HEK293 (cell line): ENCODE data around the gene MIA2.

Experiments used
- CTCF ChIA-PET: fragments of 350-600 bp; formaldehyde crosslinking; extraction: SDS; loops from one replicate; lab custom pipeline; 2021; ENCODE audit warnings: antibody characterized with exemption; lab: Yijun Ruan, JAX
- POLR2A ChIA-PET: fragments of 300-600 bp; formaldehyde crosslinking; extraction: SDS; loops from one replicate; lab custom pipeline; 2020; ENCODE audit warnings: antibody characterized with exemption, inconsistent platforms; lab: Yijun Ruan, JAX
- H3K27ac ChIP-seq: fragments of 200-500 bp; sonication (Bioruptor generic); 2 replicates; pipeline ENCODE4 v1.5.1; 2014; ENCODE audit warnings: low read depth, low read length, control low read depth, inconsistent platforms; ENCODE audit errors: extremely low read depth
- H3K36me3 ChIP-seq, 2 experiments: fragments of 200-500 bp in 1 of 2; sonication (Bioruptor generic) in 1 of 2; 1 replicate in 1 of 2; 2 replicates in 1 of 2; pipeline ENCODE4 v1.5.1; 2014 to 2017; ENCODE audit warnings: inconsistent platforms in 2 of 2, low read length in 2 of 2; ENCODE audit not compliant: control insufficient read depth in 2 of 2, insufficient read depth in 1 of 2
- H3K4me1 ChIP-seq: fragments of 200-500 bp; sonication (Bioruptor generic); 2 replicates; pipeline ENCODE4 v1.5.1; 2014; ENCODE audit warnings: mild to moderate bottlenecking, low read length, inconsistent platforms; ENCODE audit not compliant: control insufficient read depth, insufficient read depth
- H3K4me3 ChIP-seq: 2 replicates; pipeline ENCODE4 v1.5.1; 2011; ENCODE audit warnings: low read depth, mild to moderate bottlenecking, control low read depth, low read length, moderate library complexity
- H3K9me3 ChIP-seq: fragments of 200-500 bp; sonication (Bioruptor generic); 2 replicates; pipeline ENCODE4 v1.5.1; 2014; ENCODE audit warnings: low read depth, low read length, inconsistent platforms; ENCODE audit not compliant: control insufficient read depth, insufficient read depth
- IKZF3 ChIP-seq: fragments of 450-650 bp; IDR thresholded peaks from 2 replicates; pipeline ENCODE4 v1.5.0; 2018; ENCODE audit warnings: missing biosample characterization, mild to moderate bottlenecking, missing genetic modification characterization, moderate library complexity
- MZF1 ChIP-seq: fragments of 450-650 bp; formaldehyde crosslinking; IDR thresholded peaks from 2 replicates; pipeline ENCODE4 v1.5.1; 2017; ENCODE audit warnings: missing biosample characterization, missing genetic modification characterization, borderline replicate concordance
- SP2 ChIP-seq: fragments of 450-650 bp; formaldehyde crosslinking; IDR thresholded peaks from 2 replicates; pipeline ENCODE4 v1.5.1; 2016; ENCODE audit warnings: missing biosample characterization, missing genetic modification characterization
- YY2 ChIP-seq: fragments of 450-650 bp; formaldehyde crosslinking; IDR thresholded peaks from 2 replicates; pipeline ENCODE4 v1.5.1; 2016; ENCODE audit warnings: missing biosample characterization, missing genetic modification characterization
- ZNF133 ChIP-seq: fragments of 450-650 bp; formaldehyde crosslinking; IDR thresholded peaks from 2 replicates; pipeline ENCODE4 v1.5.1; 2016; ENCODE audit warnings: missing biosample characterization, missing genetic modification characterization
- ZNF138 ChIP-seq: fragments of 450-650 bp; formaldehyde crosslinking; IDR thresholded peaks from 2 replicates; pipeline ENCODE4 v1.5.1; 2016; ENCODE audit warnings: missing biosample characterization, missing genetic modification characterization, borderline replicate concordance
- ZNF223 ChIP-seq: fragments of 450-650 bp; formaldehyde crosslinking; IDR thresholded peaks from 2 replicates; pipeline ENCODE4 v1.5.1; 2016; ENCODE audit warnings: missing biosample characterization, missing genetic modification characterization
- ZNF24 ChIP-seq: fragments of 450-650 bp; formaldehyde crosslinking; IDR thresholded peaks from 2 replicates; pipeline ENCODE4 v1.5.1; 2016; ENCODE audit warnings: missing biosample characterization, missing genetic modification characterization
- ZNF311 ChIP-seq: fragments of 450-650 bp; formaldehyde crosslinking; IDR thresholded peaks from 2 replicates; pipeline ENCODE4 v1.5.1; 2017; ENCODE audit warnings: missing biosample characterization, missing genetic modification characterization, borderline replicate concordance
- ZNF404 ChIP-seq: fragments of 450-650 bp; formaldehyde crosslinking; IDR thresholded peaks from 2 replicates; pipeline ENCODE4 v1.5.1; 2017; ENCODE audit warnings: missing biosample characterization, missing genetic modification characterization
- ZNF530 ChIP-seq: fragments of 450-650 bp; formaldehyde crosslinking; IDR thresholded peaks from 2 replicates; pipeline ENCODE4 v1.5.1; 2016; ENCODE audit warnings: low read depth, missing biosample characterization, missing genetic modification characterization
- ZNF548 ChIP-seq: fragments of 450-650 bp; formaldehyde crosslinking; IDR thresholded peaks from 2 replicates; pipeline ENCODE4 v1.5.1; 2016; ENCODE audit warnings: missing biosample characterization, missing genetic modification characterization
- ZNF768 ChIP-seq: fragments of 450-650 bp; formaldehyde crosslinking; IDR thresholded peaks from 2 replicates; pipeline ENCODE4 v1.5.1; 2018; ENCODE audit warnings: missing biosample characterization, mild to moderate bottlenecking, missing genetic modification characterization
- ZNF776 ChIP-seq: fragments of 450-650 bp; formaldehyde crosslinking; IDR thresholded peaks from 2 replicates; pipeline ENCODE4 v1.5.0; 2017; ENCODE audit warnings: missing biosample characterization, missing genetic modification characterization, borderline replicate concordance
- ZNF777 ChIP-seq: fragments of 450-650 bp; formaldehyde crosslinking; IDR thresholded peaks from 2 replicates; pipeline ENCODE4 v1.5.1; 2017; ENCODE audit warnings: missing biosample characterization, missing genetic modification characterization, borderline replicate concordance
- TF ChIP-seq, protein P1 (sequence below): fragments of 450-650 bp; formaldehyde crosslinking; IDR thresholded peaks from 2 replicates; pipeline ENCODE4 v1.5.1; 2016; ENCODE audit warnings: missing biosample characterization, missing genetic modification characterization, borderline replicate concordance
- TF ChIP-seq, protein P2 (sequence below): fragments of 450-650 bp; formaldehyde crosslinking; IDR thresholded peaks from 2 replicates; pipeline ENCODE4 v1.5.1; 2016; ENCODE audit warnings: missing biosample characterization, missing genetic modification characterization
- TF ChIP-seq, protein P3 (sequence below): fragments of 450-650 bp; formaldehyde crosslinking; IDR thresholded peaks from 2 replicates; pipeline ENCODE4 v1.5.1; 2017; ENCODE audit warnings: missing biosample characterization, missing genetic modification characterization
- TF ChIP-seq, protein P4 (sequence below): fragments of 450-650 bp; formaldehyde crosslinking; IDR thresholded peaks from 2 replicates; pipeline ENCODE4 v1.5.1; 2016; ENCODE audit warnings: missing biosample characterization, missing genetic modification characterization

The MIA2 gene

DNA sequence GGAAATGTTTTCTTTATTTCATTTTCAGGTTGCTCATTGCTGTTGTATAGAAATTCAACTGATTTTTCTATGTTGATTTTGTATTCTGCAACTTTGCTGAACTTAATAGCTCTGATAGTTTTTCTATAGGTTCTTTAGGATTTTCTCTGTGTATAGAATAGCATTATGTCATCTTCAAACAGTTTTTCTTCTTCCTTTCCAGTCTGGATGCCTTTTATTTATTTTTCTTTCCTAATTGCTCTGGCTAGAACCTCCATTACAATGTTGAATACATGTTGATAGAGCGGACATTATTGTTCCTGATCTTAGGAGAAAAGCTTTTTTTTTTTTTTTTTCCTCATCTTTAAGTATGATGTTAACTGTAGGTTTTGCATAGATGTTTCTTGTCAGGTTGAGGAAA, 39.2 kb downstream of the MIA2 start:
- TF ChIP-seq ZNF768 (tag by site-specific recombination) (no peak), YY2 (tag by site-specific recombination) (no peak), ZNF24 (tag by site-specific recombination) (no peak), ZNF311 (tag by site-specific recombination) (no peak), ZNF138 (tag by site-specific recombination) (no peak), ZNF133 (tag by site-specific recombination) (no peak), ZNF777 (no peak), MZF1 (no peak), ZNF548 (tag by site-specific recombination) (no peak), ZNF223 (no peak), ZNF776 (tag by site-specific recombination) (no peak), ZNF530 (no peak), IKZF3 (tag by site-specific recombination) (no peak), SP2 (tag by site-specific recombination) (no peak), ZNF404 (no peak)
- TF ChIP-seq, protein P1, sequence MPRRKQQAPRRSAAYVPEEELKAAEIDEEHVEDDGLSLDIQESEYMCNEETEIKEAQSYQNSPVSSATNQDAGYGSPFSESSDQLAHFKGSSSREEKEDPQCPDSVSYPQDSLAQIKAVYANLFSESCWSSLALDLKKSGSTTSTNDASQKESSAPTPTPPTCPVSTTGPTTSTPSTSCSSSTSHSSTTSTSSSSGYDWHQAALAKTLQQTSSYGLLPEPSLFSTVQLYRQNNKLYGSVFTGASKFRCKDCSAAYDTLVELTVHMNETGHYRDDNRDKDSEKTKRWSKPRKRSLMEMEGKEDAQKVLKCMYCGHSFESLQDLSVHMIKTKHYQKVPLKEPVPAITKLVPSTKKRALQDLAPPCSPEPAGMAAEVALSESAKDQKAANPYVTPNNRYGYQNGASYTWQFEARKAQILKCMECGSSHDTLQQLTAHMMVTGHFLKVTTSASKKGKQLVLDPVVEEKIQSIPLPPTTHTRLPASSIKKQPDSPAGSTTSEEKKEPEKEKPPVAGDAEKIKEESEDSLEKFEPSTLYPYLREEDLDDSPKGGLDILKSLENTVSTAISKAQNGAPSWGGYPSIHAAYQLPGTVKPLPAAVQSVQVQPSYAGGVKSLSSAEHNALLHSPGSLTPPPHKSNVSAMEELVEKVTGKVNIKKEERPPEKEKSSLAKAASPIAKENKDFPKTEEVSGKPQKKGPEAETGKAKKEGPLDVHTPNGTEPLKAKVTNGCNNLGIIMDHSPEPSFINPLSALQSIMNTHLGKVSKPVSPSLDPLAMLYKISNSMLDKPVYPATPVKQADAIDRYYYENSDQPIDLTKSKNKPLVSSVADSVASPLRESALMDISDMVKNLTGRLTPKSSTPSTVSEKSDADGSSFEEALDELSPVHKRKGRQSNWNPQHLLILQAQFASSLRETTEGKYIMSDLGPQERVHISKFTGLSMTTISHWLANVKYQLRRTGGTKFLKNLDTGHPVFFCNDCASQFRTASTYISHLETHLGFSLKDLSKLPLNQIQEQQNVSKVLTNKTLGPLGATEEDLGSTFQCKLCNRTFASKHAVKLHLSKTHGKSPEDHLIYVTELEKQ (tag by site-specific recombination): no peak
- TF ChIP-seq, protein P2, sequence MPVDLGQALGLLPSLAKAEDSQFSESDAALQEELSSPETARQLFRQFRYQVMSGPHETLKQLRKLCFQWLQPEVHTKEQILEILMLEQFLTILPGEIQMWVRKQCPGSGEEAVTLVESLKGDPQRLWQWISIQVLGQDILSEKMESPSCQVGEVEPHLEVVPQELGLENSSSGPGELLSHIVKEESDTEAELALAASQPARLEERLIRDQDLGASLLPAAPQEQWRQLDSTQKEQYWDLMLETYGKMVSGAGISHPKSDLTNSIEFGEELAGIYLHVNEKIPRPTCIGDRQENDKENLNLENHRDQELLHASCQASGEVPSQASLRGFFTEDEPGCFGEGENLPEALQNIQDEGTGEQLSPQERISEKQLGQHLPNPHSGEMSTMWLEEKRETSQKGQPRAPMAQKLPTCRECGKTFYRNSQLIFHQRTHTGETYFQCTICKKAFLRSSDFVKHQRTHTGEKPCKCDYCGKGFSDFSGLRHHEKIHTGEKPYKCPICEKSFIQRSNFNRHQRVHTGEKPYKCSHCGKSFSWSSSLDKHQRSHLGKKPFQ: no peak
- TF ChIP-seq, protein P3, sequence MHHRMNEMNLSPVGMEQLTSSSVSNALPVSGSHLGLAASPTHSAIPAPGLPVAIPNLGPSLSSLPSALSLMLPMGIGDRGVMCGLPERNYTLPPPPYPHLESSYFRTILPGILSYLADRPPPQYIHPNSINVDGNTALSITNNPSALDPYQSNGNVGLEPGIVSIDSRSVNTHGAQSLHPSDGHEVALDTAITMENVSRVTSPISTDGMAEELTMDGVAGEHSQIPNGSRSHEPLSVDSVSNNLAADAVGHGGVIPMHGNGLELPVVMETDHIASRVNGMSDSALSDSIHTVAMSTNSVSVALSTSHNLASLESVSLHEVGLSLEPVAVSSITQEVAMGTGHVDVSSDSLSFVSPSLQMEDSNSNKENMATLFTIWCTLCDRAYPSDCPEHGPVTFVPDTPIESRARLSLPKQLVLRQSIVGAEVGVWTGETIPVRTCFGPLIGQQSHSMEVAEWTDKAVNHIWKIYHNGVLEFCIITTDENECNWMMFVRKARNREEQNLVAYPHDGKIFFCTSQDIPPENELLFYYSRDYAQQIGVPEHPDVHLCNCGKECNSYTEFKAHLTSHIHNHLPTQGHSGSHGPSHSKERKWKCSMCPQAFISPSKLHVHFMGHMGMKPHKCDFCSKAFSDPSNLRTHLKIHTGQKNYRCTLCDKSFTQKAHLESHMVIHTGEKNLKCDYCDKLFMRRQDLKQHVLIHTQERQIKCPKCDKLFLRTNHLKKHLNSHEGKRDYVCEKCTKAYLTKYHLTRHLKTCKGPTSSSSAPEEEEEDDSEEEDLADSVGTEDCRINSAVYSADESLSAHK (tag by site-specific recombination): no peak
- TF ChIP-seq, protein P4, sequence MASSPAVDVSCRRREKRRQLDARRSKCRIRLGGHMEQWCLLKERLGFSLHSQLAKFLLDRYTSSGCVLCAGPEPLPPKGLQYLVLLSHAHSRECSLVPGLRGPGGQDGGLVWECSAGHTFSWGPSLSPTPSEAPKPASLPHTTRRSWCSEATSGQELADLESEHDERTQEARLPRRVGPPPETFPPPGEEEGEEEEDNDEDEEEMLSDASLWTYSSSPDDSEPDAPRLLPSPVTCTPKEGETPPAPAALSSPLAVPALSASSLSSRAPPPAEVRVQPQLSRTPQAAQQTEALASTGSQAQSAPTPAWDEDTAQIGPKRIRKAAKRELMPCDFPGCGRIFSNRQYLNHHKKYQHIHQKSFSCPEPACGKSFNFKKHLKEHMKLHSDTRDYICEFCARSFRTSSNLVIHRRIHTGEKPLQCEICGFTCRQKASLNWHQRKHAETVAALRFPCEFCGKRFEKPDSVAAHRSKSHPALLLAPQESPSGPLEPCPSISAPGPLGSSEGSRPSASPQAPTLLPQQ (tag by site-specific recombination): no peak
- TF ChIP-seq, all 188 proteins: peak for 0
- ChIA-PET CTCF (no interaction called here), POLR2A (interaction anchor here (0.6 kb wide), 1 partner anchor 166 kb away, joined by 3 read pairs; no protein-coding TSS in a partner anchor)
- no peak overlapping the region for H3K27ac ChIP-seq
- no peak overlapping the region for H3K4me3 ChIP-seq
- H3K36me3 ChIP-seq: no peaks in the 10 kb centered on the region
- no peaks in the 10 kb centered on the region for H3K9me3 ChIP-seq
- no peaks in the 10 kb centered on the region for H3K4me1 ChIP-seq
